ENCODE results near the gene PHOSPHO2. TPM values are rescaled to one million over a fixed set of nuclear protein-coding genes. Genes with fewer than 3 reads are reported as not detected.

PHOSPHO2 gene
- total and polyA plus RNA-seq, 3 donors from 2014 or later: 9.7 to 36.5 (median 24.4) TPM

GRCh38 chr2:169707626-169708025 is 13.4 kb downstream of the PHOSPHO2 start:
- H3K27me3 ChIP-seq: no peaks in the 10 kb centered on the region
- no peak for TF ChIP-seq CTCF (IDR thresholded peaks at IDR 0.05)
- TF ChIP-seq POLR2A (IDR thresholded peaks at IDR 0.05): no peak
- H3K36me3 ChIP-seq (ENCODE audit: low read depth, missing control alignments): no peaks in the 10 kb centered on the region
- no peak for DNase-seq
- WGBS, 2 donors: 44 to 51% methylated on average over 2 of the region's 2 CpGs
- H3K4me1 ChIP-seq: no peaks in the 10 kb centered on the region
- intact Hi-C loops (cut with DNase I; ENCODE audit: low total_unique reads): no loop called here
- no peak overlapping the region for H3K4me3 ChIP-seq
- no peak overlapping the region for H3K27ac ChIP-seq
- no peaks in the 10 kb centered on the region for H3K9me3 ChIP-seq

GRCh38 chr2:169709331-169709730 is 15.1 kb downstream of the PHOSPHO2 start:
- no peaks in the 10 kb centered on the region for H3K27me3 ChIP-seq
- 95 to 100% methylated on average over 1 of the region's 1 CpG for WGBS, 2 donors
- H3K4me1 ChIP-seq: no peaks in the 10 kb centered on the region
- intact Hi-C loops (cut with DNase I; ENCODE audit: low total_unique reads): no loop called here
- H3K9me3 ChIP-seq: no peaks in the 10 kb centered on the region
- H3K27ac ChIP-seq: no peak overlapping the region
- DNase-seq: no peak
- no peak overlapping the region for H3K4me3 ChIP-seq
- no peaks in the 10 kb centered on the region for H3K36me3 ChIP-seq (ENCODE audit: low read depth, missing control alignments)
- TF ChIP-seq POLR2A (IDR thresholded peaks at IDR 0.05) (no peak), CTCF (IDR thresholded peaks at IDR 0.05) (no peak)

DNA sequence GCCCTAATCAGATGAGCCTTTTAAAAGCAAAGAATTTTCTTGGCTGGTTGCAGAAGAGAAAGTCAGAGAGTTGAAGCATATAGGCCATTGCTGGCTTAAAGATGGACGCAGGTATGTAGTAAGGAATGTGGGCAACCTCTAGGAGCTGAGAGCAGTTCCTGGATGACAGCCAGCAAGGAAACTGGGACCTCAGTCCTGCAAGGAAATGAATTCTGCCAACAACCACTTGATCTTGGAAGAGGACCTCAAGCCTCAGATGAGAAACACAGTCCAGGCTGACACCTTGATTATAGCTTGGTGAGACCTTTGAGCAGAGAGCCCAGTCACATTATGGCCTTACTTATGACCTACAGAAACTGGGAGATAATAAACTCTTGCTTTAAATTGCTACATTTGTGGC is 15.7 kb downstream of the PHOSPHO2 start:
- 76 to 83% methylated on average over 1 of the region's 1 CpG for WGBS, 2 donors
- Histone ChIP-seq H3K4me1 (no peaks in the 10 kb centered on the region), H3K27ac (no peak overlapping the region), H3K36me3 (ENCODE audit: low read depth, missing control alignments) (no peaks in the 10 kb centered on the region), H3K27me3 (no peaks in the 10 kb centered on the region), H3K4me3 (no peak overlapping the region), H3K9me3 (no peaks in the 10 kb centered on the region)
- no peak for TF ChIP-seq CTCF (IDR thresholded peaks at IDR 0.05)
- no peak for TF ChIP-seq POLR2A (IDR thresholded peaks at IDR 0.05)
- DNase-seq: no peak
- intact Hi-C loops (cut with DNase I; ENCODE audit: low total_unique reads): no loop called here

- WGBS, 2 donors: 65 to 78% methylated on average over 7 of the region's 7 CpGs
- intact Hi-C loops (cut with DNase I; ENCODE audit: low total_unique reads): no loop called here
- no peak overlapping the region for H3K27ac ChIP-seq
- no peak overlapping the region for H3K4me3 ChIP-seq
- H3K9me3 ChIP-seq: no peaks in the 10 kb centered on the region
- DNase-seq: no peak
- no peaks in the 10 kb centered on the region for H3K27me3 ChIP-seq
- no peaks in the 10 kb centered on the region for H3K36me3 ChIP-seq (ENCODE audit: low read depth, missing control alignments)
- H3K4me1 ChIP-seq: peaks cover 13% of the 10 kb centered on the region
- TF ChIP-seq POLR2A (IDR thresholded peaks at IDR 0.05): no peak
- TF ChIP-seq CTCF (IDR thresholded peaks at IDR 0.05): no peak
Observed at GRCh38 chr2:169711751-169712509, 17.7 kb downstream of the PHOSPHO2 start.

DNA sequence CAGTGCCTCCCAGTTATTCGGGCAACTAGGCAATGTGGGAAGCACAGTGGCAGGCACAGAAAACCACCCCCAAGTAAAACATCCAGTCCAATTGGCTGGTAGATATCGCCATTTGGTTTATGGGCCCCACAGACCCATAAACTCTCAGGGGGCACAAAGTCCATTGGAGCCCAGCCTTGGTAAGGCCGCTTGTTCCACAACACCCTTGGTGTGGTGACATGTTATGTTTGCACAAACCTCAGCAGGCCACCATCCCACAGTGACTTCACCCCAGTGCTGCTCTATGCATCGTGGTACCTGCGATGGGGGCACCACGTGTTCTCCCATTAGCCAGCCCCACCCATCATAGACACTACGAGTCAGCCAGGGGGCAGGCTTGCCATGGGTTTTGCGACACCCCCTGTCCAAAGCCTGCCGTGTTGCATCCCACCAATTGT is 18.5 kb downstream of the PHOSPHO2 start:
- intact Hi-C loops (cut with DNase I; ENCODE audit: low total_unique reads): no loop called here
- Histone ChIP-seq H3K27ac (no peak overlapping the region), H3K4me3 (no peak overlapping the region), H3K4me1 (peaks cover 16% of the 10 kb centered on the region), H3K9me3 (no peaks in the 10 kb centered on the region), H3K36me3 (ENCODE audit: low read depth, missing control alignments) (no peaks in the 10 kb centered on the region), H3K27me3 (no peaks in the 10 kb centered on the region)
- 91% methylated on average over 3 to 9 of the region's 9 CpGs for WGBS, 2 donors
- no peak for TF ChIP-seq CTCF (IDR thresholded peaks at IDR 0.05)
- TF ChIP-seq POLR2A (IDR thresholded peaks at IDR 0.05): no peak
- no peak for DNase-seq

Data from testis (tissue), 3 donors.